Ramos (cell line): ENCODE data around the gene WNT1.

Experiments used
- in situ Hi-C: fragments of 300-500 bp; cut with MboI; formaldehyde crosslinking; loops from one replicate; pipeline ENCODE4 v1.14.3; 2022; ENCODE audit warnings: low sequenced_read_pairs; ENCODE audit not compliant: unreplicated experiment

The WNT1 gene

GRCh38 chr12:48978291-48978740 lies at the start of gene WNT1:
WNT1 (plus strand) TSS chr12:48978322; CDS start chr12:48978651, 329 bp downstream.
- in situ Hi-C loops, result no loop called here

GRCh38 chr12:48929551-48929950 lies 48.6 kb upstream of the WNT1 start:
- in situ Hi-C loops, result no loop called here

GRCh38 chr12:48930475-48930874 lies 47.6 kb upstream of the WNT1 start:
- in situ Hi-C loops, result no loop called here

- in situ Hi-C loops, result no loop called here
Observed at GRCh38 chr12:48932878-48933277, 45.2 kb upstream of the WNT1 start.

- in situ Hi-C loops, result no loop called here
Observed at GRCh38 chr12:48933664-48934311, 44.3 kb upstream of the WNT1 start.

- in situ Hi-C loops, result no loop called here
Observed at GRCh38 chr12:48934312-48934706, 43.8 kb upstream of the WNT1 start.

GRCh38 chr12:48936379-48936979 lies 41.6 kb upstream of the WNT1 start:
- in situ Hi-C loops, result no loop called here

GRCh38 chr12:48937170-48937569 lies 41.0 kb upstream of the WNT1 start:
- in situ Hi-C loops, result no loop called here

- in situ Hi-C loops, result no loop called here
Observed at GRCh38 chr12:48938805-48939204, 39.3 kb upstream of the WNT1 start.

- in situ Hi-C loops, result no loop called here
Observed at GRCh38 chr12:48940181-48940580, 37.9 kb upstream of the WNT1 start.

- in situ Hi-C loops, result no loop called here
Observed at GRCh38 chr12:48943221-48943620, 34.9 kb upstream of the WNT1 start.

GRCh38 chr12:48946205-48946604 lies 31.9 kb upstream of the WNT1 start:
- in situ Hi-C loops, result no loop called here

GRCh38 chr12:48946943-48947342 lies 31.2 kb upstream of the WNT1 start:
- in situ Hi-C loops, result no loop called here

- in situ Hi-C loops, result no loop called here
Observed at GRCh38 chr12:48947727-48948126, 30.4 kb upstream of the WNT1 start.

- in situ Hi-C loops, result no loop called here
Observed at GRCh38 chr12:48952691-48953090, 25.4 kb upstream of the WNT1 start.

GRCh38 chr12:48954061-48954460 lies 24.1 kb upstream of the WNT1 start:
- in situ Hi-C loops, result no loop called here

GRCh38 chr12:48954841-48955501 lies 23.2 kb upstream of the WNT1 start:
- in situ Hi-C loops, result no loop called here

GRCh38 chr12:48956279-48957140 lies 21.6 kb upstream of the WNT1 start:
- in situ Hi-C loops, result no loop called here

- in situ Hi-C loops, result no loop called here
Observed at GRCh38 chr12:48957141-48958048, 20.7 kb upstream of the WNT1 start, which contains the start of gene ARF3. ARF3 (minus strand) TSS chr12:48957487; CDS start chr12:48941095, 16,392 bp downstream.

GRCh38 chr12:48958049-48958388 lies 20.1 kb upstream of the WNT1 start:
- in situ Hi-C loops, result no loop called here
